T-helper 2 cell treated with Interferon-gamma antibody and Interleukin-4, amounts not matched to agents 5 μg/mL and 100 μg/mL, for 36 hours (primary cell): Measurements from ENCODE around the gene LRRC15.
A peak's percentile ranks its signal among the peaks of the same experiment; 100 is the strongest.

Experiments
- DNase-seq: peaks from one replicate; pipeline ENCODE4 v3.0.0; 2021; ENCODE audit warnings: low spot score
- H3K27ac Mint-ChIP-seq: one replicate; pipeline ENCODE4 v1.8.0; 2021; ENCODE audit warnings: mild to moderate bottlenecking, mixed read lengths
- H3K27me3 Mint-ChIP-seq: one replicate; pipeline ENCODE4 v1.8.0; 2021; ENCODE audit warnings: low read depth, mixed read lengths
- H3K36me3 Mint-ChIP-seq: one replicate; pipeline ENCODE4 v1.8.0; 2021; ENCODE audit warnings: low read depth, mixed read lengths
- H3K4me1 Mint-ChIP-seq: one replicate; pipeline ENCODE4 v1.8.0; 2021; ENCODE audit warnings: low read depth, mixed read lengths
- H3K4me3 Mint-ChIP-seq: one replicate; pipeline ENCODE4 v1.8.0; 2022; ENCODE audit warnings: mild to moderate bottlenecking, moderate library complexity, mixed read lengths
- H3K9me3 Mint-ChIP-seq: one replicate; pipeline ENCODE4 v1.8.0; 2021; ENCODE audit warnings: mixed read lengths

LRRC15 gene

DNA sequence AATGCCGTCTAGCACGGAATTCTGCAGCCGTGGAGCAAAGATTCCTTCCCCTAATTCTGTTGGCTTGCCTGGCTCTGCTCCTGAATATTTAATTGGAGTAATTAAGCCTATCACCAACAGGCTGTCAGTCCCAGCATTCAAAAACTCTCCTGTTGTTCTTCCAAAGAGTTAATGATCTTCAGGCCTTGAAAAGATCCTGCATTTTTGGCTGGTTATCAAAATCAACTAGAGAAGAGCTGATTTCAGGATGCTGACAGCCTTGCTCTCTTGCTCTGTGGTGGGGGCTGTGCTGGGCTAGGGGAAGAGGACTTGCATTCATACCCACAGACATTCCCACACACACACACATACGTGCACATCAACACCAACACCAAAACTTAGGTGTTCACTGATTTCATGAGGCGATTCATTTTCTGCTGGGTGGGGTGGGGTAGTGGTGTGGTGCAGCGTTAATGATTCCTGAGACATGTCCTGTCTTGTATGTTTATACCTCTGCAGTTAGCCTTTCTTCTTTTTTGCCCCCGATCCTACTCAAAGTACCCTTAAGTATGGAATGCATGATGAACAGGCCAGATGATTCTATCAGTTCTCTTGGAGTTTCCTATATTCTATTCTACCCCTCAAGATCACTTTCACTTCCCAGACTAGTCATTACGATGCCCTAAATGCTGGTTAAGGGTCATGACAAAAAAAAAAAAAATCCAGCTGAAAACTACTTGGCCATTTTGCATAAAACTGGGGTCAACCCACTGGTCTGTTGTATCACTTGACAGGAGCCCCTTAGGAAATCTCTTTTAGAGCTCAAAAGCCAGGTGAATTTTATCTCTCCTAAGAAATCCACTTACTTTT lies 60.7 kb downstream of the LRRC15 start:
- Mint-ChIP-seq H3K4me3 (peak overlapping the region; percentile 19), H3K4me1 (peaks cover 77% of the 10 kb centered on the region), H3K27ac (peak overlapping the region; percentile 14), H3K9me3 (peaks cover 5% of the 10 kb centered on the region), H3K36me3 (peaks cover 12% of the 10 kb centered on the region), H3K27me3 (peaks cover 14% of the 10 kb centered on the region)
- DNase-seq: no peak

DNA sequence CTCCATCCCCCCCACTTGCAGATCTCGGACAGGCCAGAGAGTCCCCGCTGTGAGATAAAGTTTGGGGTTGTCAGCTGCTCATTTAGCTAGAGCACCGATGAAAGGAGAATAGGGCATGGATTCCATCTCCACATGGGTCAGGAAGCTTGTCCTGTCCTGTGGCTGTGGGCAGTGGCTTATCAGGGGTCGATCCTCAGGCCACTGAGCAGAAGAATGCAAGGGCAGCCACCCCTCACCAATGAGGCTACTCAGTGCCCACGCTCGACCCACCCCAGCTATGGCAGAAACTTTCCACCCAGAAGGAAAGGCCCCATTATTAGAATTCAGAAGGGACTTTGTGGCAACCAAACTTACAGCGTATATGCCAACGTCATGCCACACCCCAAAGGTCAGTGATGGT lies 61.7 kb downstream of the LRRC15 start:
- peak overlapping the region; percentile 96 for H3K27ac Mint-ChIP-seq

DNA sequence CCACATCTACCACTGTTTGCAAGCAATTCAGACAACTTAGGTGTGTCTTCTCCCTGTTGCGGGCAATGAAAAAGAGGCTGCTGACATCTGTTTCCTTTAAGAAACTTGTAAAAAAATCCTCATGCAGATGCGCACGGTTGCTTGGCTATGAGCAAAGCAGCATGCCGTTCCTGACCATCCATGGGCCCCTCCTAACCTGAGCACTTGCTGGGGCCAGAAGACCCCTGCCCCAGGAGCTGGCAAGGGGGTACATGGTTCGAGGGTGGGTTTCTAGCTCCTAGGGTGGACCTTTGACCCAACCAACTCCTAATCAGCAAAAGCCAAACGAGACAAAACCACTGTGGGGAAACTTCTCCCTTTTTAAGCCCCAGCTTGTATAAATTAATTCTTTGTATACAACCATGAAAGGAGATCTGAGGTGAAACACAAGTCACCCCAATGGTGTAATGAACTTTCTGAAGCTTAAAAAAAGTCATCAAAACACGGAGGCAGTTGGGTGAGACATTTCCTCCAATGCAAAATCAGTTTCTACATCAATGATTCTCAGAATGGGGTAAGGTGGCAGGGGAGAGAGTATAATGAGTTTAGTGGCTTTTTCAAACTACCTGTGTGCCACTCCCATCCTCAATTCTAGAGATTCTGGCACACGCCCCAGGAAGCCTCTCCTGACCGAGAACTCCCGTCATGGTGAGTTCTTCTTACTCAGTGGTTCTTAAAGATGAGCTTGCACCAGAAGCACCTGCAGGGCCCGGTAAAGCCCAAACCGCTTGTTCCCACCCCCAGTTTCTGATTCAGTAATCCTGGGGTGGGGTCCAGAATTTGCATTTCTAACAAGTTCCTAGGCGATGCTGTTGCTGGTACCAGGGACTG lies 62.5 kb downstream of the LRRC15 start:
- peak overlapping the region; percentile 96 for H3K27ac Mint-ChIP-seq
- H3K36me3 Mint-ChIP-seq: peaks cover 12% of the 10 kb centered on the region
- H3K4me3 Mint-ChIP-seq: peak overlapping the region; percentile 81
- peaks cover 3% of the 10 kb centered on the region for H3K27me3 Mint-ChIP-seq
- H3K4me1 Mint-ChIP-seq: peaks cover 64% of the 10 kb centered on the region
- peaks cover 5% of the 10 kb centered on the region for H3K9me3 Mint-ChIP-seq
- DNase-seq: peak; percentile 43

More for the DNA sequence above, 61.7 kb downstream of the LRRC15 start:
- Mint-ChIP-seq H3K36me3 (peaks cover 12% of the 10 kb centered on the region), H3K4me3 (peak overlapping the region; percentile 81), H3K27me3 (peaks cover 10% of the 10 kb centered on the region), H3K4me1 (peaks cover 73% of the 10 kb centered on the region), H3K9me3 (peaks cover 5% of the 10 kb centered on the region)
- no peak for DNase-seq

DNA sequence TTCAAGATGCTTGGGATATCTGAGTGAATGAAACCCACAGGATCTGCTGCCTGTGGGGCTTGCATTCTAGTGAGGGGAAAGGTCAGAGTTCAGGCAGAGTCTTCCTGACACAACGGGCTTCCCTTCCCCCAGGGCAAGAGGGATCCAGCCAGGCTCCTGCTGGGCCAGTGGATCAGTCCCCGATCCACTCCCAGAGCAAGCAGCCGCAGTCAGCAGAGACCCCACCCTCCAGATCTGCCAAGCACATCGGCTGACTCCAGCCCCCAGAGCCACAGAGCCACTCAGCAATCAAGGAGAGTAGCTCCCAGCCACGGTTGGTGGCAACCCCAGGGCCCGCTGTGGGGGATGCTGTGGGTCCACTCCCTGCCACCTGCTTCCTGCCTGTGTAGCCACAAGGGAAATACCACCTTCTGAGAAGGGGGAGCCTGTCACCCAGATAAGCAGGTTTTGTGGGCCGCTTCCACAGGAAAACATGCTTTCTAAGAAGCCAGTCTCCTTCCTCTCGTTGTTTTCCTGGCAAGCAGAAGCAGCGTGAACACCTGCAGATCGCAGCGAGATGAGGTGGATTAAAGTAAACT lies 63.3 kb downstream of the LRRC15 start:
- Mint-ChIP-seq H3K4me1 (peaks cover 61% of the 10 kb centered on the region), H3K27ac (peak overlapping the region; percentile 96), H3K9me3 (peaks cover 5% of the 10 kb centered on the region), H3K36me3 (peaks cover 14% of the 10 kb centered on the region), H3K27me3 (peaks cover 3% of the 10 kb centered on the region), H3K4me3 (peak overlapping the region; percentile 81)
- DNase-seq: peak; percentile 52

DNA sequence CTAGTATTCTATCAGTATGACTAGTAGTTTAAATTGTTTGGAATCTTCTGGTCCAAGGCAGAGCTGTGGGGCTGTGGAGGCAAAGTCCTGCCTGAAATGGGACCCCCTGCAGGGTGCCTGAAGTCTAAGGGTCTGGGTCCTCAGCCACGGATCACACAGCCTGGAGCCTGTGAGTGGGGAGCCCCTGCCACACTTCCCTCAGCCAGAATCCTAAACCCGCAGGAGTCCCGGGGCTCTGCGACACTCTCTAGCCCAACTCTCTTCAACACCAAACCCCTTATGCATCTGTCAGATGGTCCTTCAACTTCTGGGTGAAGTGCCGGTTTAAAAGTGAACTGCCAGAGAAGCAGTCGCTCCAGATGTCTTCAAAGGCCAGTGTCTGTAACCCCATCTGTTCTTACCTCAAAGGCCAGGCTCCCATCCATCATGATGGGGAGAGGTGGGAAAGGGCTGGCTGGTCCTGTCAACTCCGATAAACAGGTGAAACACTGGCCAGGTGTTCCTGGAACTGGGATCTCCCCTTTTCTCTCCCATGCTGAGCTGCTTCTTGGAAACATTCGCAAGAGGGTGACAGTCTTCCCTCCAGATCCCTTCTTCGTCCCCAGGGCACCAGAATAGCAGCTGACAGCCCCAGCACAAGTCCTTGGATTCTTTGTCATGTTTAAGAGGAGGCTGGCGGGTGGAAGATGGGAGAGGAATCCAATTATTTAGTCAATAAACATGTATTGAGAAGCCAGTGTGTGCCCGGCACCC lies 64.0 kb downstream of the LRRC15 start:
- DNase-seq: no peak
- H3K4me1 Mint-ChIP-seq: peaks cover 61% of the 10 kb centered on the region
- peak overlapping the region; percentile 96 for H3K27ac Mint-ChIP-seq
- H3K4me3 Mint-ChIP-seq: peak overlapping the region; percentile 81
- H3K9me3 Mint-ChIP-seq: peaks cover 5% of the 10 kb centered on the region
- H3K27me3 Mint-ChIP-seq: no peaks in the 10 kb centered on the region
- H3K36me3 Mint-ChIP-seq: peaks cover 12% of the 10 kb centered on the region
